NCI-H1092 treated with DMSO at 0.1 percent for 48 hours (cell line): Measurements from ENCODE around the gene OR2T11.
"Not testable (repeated sequence)": the region's sequence is repeated elsewhere in the genome, so short reads cannot be mapped to it uniquely, and the experiment has no call there.

Source experiments
- DNase-seq: peaks from one replicate; lab custom pipeline; 2025; lab: John Stamatoyannopoulos, UW

The OR2T11 gene

GRCh38 chr1:248618878-248619277 is 16.0 kb downstream of the OR2T11 start:
- DNase-seq = peak; percentile 27

- no peak for DNase-seq
Observed at GRCh38 chr1:248618119-248618518, 16.8 kb downstream of the OR2T11 start.

DNA sequence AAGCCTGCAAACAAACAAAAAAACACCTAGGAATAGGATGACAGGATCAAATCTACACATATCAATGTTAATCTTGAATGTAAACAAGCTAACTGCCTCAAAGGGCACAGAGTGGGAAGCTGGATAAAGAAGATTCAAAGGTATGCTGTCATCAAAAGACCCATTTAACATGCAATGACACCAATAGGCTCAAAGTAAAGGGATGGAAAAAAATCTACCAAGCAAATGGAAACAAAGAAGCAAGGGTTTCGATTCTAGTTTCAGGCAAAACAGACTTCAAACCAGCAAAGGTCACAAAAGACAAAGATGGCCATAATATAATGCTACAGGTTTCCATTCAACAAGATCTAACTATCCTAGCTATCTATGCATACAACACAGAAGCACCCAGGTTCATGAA is 21.1 kb downstream of the OR2T11 start:
- DNase-seq = no peak

DNA sequence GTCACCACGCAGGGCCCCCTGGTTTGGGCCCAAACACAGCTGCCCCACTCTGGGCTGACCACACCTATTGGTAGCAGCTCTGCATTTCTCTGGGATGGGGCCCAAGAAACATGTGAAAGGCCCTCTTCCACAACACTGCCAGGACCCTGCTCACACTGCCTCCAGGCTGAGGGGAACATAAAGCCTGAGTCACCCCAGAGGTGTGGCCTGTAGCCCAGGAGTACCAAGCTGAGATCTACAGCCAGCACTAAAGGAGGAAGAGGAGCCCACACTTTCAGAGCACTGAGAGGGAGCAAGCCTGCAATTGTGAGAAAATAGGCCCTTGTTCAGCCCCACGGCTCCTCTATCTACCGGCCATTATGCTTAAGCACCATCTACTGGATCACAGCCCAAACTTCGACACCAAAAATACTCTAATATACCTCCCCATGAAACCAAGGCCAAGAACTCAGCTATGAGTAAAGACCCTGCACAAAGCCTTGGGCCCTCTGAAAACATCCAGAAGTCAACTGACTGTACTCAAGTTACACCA is 22.9 kb downstream of the OR2T11 start:
- DNase-seq = no peak

DNA sequence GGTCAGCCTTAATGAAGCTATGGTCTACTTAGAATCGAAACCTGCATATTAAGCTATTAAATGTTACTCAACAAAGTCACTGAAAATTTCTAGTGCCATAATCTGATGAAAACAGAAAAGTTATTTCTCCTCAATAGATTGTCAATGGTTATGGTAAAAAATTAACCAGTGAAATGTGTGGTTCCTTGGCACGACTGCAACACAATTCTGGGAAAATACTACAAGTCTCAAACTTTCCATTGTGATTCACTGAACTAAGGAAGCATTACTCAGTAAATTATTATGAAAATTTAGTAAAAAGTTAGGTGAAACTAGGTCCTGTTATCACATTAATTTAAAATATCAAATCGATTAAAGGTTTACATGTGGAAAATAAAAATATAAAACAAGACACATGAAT is 24.6 kb downstream of the OR2T11 start:
- no peak for DNase-seq

DNA sequence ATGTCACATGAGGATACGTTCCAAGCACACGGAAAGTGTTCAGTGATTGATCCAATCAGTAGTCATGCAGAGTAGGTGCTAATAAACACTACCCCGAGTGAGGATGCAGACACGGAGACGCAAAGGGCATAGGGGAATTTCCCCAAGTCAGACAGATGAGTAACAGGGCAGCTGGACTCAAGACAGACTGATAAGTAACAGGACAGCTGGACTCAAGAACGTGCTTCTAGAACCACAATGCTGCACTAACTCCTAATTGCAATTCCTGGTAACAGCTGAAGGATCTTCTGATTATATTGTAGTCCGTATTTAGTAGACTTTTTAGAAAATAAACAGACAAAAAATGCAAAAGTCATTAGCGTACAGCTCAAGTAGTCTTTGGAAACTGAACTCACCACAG is 35.5 kb downstream of the OR2T11 start:
- DNase-seq = no peak

- DNase-seq = no peak
Observed at GRCh38 chr1:248597589-248597988, 37.3 kb downstream of the OR2T11 start, which contains the start of gene OR2T10. OR2T10 (minus strand) TSS chr1:248597700; CDS start chr1:248593768, 3,932 bp downstream.

DNA sequence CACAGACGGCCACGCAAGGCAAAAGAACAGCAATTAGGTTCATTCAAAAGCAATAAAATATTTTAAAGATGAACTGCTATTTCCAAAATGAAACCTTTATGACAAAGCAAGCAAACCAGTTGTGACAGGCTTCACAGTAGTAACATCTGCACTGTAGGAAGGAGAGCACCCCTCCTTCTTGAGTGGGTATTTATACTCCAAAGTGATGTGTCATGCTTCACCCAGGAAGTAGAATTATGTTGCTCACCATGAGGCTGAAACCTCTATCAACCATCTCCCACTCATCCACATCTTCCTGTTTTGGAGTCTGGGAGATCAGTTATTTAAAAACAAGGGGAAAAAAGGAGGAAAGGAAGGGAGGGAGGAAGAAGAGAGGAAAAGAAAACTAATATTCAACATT is 38.3 kb downstream of the OR2T11 start:
- DNase-seq = no peak

- DNase-seq = no peak
Observed at GRCh38 chr1:248593226-248593625, 41.7 kb downstream of the OR2T11 start.

- no peak for DNase-seq
Observed at GRCh38 chr1:248592655-248593054, 42.2 kb downstream of the OR2T11 start.

GRCh38 chr1:248590055-248590454 is 44.8 kb downstream of the OR2T11 start:
- DNase-seq = no peak

- no peak for DNase-seq
Observed at GRCh38 chr1:248589334-248589733, 45.6 kb downstream of the OR2T11 start.

DNA sequence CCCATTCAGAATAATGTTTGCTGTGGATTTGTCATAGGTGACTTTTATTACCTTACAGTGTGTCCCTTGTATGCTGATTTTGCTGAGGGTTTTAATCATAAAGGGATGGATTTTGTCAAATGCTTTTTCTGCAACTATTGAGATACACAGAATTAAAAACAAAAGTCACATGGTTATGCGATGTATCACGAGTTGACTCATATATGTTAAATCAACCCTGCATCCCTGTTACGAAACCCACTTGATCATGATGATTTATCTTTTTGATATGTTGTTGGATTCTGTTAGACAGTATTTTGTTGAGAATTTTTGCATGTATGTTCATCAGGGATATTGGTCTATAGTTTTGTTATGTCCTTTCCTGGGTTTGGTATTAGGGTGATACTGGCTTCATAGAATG is 49.6 kb downstream of the OR2T11 start:
- DNase-seq = no peak

DNA sequence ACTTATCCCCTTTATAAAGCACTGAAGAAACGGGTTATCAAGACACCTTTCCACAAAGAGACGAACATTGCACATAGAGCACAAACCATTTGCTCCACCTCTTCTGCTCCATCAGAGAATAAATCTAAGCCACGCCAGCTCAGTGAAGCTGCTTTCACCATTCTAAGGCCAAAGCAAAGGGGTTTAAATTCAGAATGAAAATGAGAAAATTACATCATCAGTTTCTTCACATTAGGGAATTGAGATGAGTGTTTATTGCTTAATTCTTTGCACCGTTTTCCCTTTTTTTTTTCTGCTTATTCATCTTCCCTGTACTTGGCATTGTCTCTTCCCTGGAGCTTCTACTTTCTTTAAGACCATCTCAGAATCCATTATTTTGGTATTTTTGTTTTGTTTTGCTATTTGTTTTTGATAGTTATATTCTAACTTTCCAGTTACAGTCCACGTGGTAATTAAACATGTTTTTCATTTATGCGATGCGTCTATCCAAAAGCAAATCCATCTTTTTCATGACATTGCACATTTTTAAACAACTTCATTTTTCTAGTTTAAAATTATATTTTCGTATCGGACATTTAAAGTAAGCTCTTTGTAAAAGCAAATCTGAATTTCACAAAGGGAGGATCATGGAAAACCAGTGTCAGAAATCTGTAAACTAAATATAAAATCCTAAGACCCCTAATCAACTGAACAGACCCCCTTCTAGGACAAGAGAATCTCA is 58.5 kb downstream of the OR2T11 start:
- no peak for DNase-seq

- not testable (repeated sequence) for DNase-seq
Observed at GRCh38 chr1:248574657-248575056, 60.2 kb downstream of the OR2T11 start, which contains the start of gene OR2T34. OR2T34 (minus strand) TSS chr1:248574757; CDS start chr1:248574757, 0 bp downstream.

- not testable (repeated sequence) for DNase-seq
Observed at GRCh38 chr1:248573856-248574255, 61.0 kb downstream of the OR2T11 start.
